Calu3 (cell line): Measurements from ENCODE around the gene ADGRF5. TPM values are rescaled to one million over a fixed set of nuclear protein-coding genes. Genes with fewer than 3 reads are reported as not detected.

Experiments
- BruUV-seq: library from RNA; stranded (reverse); fragments of 400-500 nt; replicated peaks from 2 replicates; lab custom pipeline; 2021; lab: Mats Ljungman, UMichigan
- CTCF ChIA-PET: fragments of 300-600 bp; sonication (Branson Sonifier 250); formaldehyde crosslinking; loops from one replicate; lab custom pipeline; 2022; ENCODE audit warnings: antibody characterized with exemption; lab: Charles Lee
- DNase-seq: peaks from one replicate; pipeline ENCODE4 v3.0.0; 2022
- H3K27ac Mint-ChIP-seq: one replicate; pipeline ENCODE4 v1.8.0; 2022; ENCODE audit warnings: mixed read lengths; ENCODE audit not compliant: unreplicated experiment
- H3K27me3 Mint-ChIP-seq: one replicate; pipeline ENCODE4 v1.8.0; 2022; ENCODE audit warnings: mixed read lengths; ENCODE audit not compliant: unreplicated experiment
- H3K36me3 Mint-ChIP-seq: one replicate; pipeline ENCODE4 v1.8.0; 2022; ENCODE audit warnings: mild to moderate bottlenecking, moderate library complexity, mixed read lengths; ENCODE audit not compliant: insufficient read depth, unreplicated experiment
- H3K4me1 Mint-ChIP-seq: one replicate; pipeline ENCODE4 v1.8.0; 2022; ENCODE audit warnings: mild to moderate bottlenecking, low read depth, mixed read lengths; ENCODE audit not compliant: unreplicated experiment
- H3K4me3 Mint-ChIP-seq: one replicate; pipeline ENCODE4 v1.8.0; 2022; ENCODE audit warnings: mild to moderate bottlenecking, low read depth, moderate library complexity, mixed read lengths; ENCODE audit not compliant: unreplicated experiment
- H3K9me3 Mint-ChIP-seq: one replicate; pipeline ENCODE4 v1.8.0; 2022; ENCODE audit warnings: low read depth, mixed read lengths; ENCODE audit not compliant: unreplicated experiment
- CTCF ChIP-seq: fragments of 200-600 bp; IDR thresholded peaks from one replicate; pipeline ENCODE4 v1.8.0; 2022; ENCODE audit warnings: antibody characterized with exemption; ENCODE audit not compliant: unreplicated experiment
- intact Hi-C: fragments of 100-400 bp; cut with micrococcal nuclease; formaldehyde crosslinking; loops from one replicate; pipeline ENCODE4 v1.10.0; 2022; ENCODE audit not compliant: unreplicated experiment
- total RNA-seq: library from RNA; stranded (reverse); gene quantifications from 2 replicates; pipeline ENCODE4 v1.2.3, GENCODE V29; 2022

Gene ADGRF5
- total RNA-seq, 1 experiment from 2014 or later = 0.24 TPM

- CTCF ChIA-PET = no interaction called here
- Mint-ChIP-seq H3K4me1 (peaks cover 15% of the 10 kb centered on the region), H3K9me3 (no peaks in the 10 kb centered on the region), H3K27me3 (no peaks in the 10 kb centered on the region), H3K4me3 (no peak overlapping the region), H3K36me3 (no peaks in the 10 kb centered on the region), H3K27ac (no peak overlapping the region)
- no TSS peak for BruUV-seq
- intact Hi-C loops = loop anchor here (5.0 kb wide), 1 partner anchor 38 kb away; no protein-coding TSS in a partner anchor
- no peak for TF ChIP-seq CTCF
- DNase-seq = no peak
Observed at GRCh38 chr6:46964716-46965519, 43.2 kb upstream of the ADGRF5 start.

- CTCF ChIA-PET = no interaction called here
- no peak overlapping the region for H3K27ac Mint-ChIP-seq
- intact Hi-C loops = no loop called here
Observed at GRCh38 chr6:46963626-46964025, 41.9 kb upstream of the ADGRF5 start.

GRCh38 chr6:46963039-46963438 is 41.3 kb upstream of the ADGRF5 start:
- H3K27me3 Mint-ChIP-seq = no peaks in the 10 kb centered on the region
- BruUV-seq = no TSS peak
- DNase-seq = no peak
- H3K4me3 Mint-ChIP-seq = no peak overlapping the region
- intact Hi-C loops = no loop called here
- no peaks in the 10 kb centered on the region for H3K36me3 Mint-ChIP-seq
- CTCF ChIA-PET = no interaction called here
- peaks cover 15% of the 10 kb centered on the region for H3K4me1 Mint-ChIP-seq
- H3K9me3 Mint-ChIP-seq = no peaks in the 10 kb centered on the region
- no peak for TF ChIP-seq CTCF
- H3K27ac Mint-ChIP-seq = no peak overlapping the region

More at GRCh38 chr6:46963626-46964025, 41.9 kb upstream of the ADGRF5 start:
- DNase-seq = no peak
- Mint-ChIP-seq H3K36me3 (no peaks in the 10 kb centered on the region), H3K27me3 (no peaks in the 10 kb centered on the region), H3K4me3 (no peak overlapping the region), H3K9me3 (no peaks in the 10 kb centered on the region), H3K4me1 (peaks cover 15% of the 10 kb centered on the region)
- BruUV-seq = no TSS peak
- TF ChIP-seq CTCF = no peak

- peaks cover 6% of the 10 kb centered on the region for H3K4me1 Mint-ChIP-seq
- no peaks in the 10 kb centered on the region for H3K27me3 Mint-ChIP-seq
- CTCF ChIA-PET = no interaction called here
- H3K4me3 Mint-ChIP-seq = no peak overlapping the region
- intact Hi-C loops = no loop called here
- no peak for DNase-seq
- no peak for TF ChIP-seq CTCF
- H3K36me3 Mint-ChIP-seq = no peaks in the 10 kb centered on the region
- H3K27ac Mint-ChIP-seq = no peak overlapping the region
- no peaks in the 10 kb centered on the region for H3K9me3 Mint-ChIP-seq
- no TSS peak for BruUV-seq
Observed at GRCh38 chr6:46961711-46962110, 40.0 kb upstream of the ADGRF5 start.
